HG03039 (cell line): Measurements from ENCODE around the gene ZDHHC3.

Source experiments
- ATAC-seq: cut with Tn5 transposase; IDR thresholded peaks from one replicate; pipeline ENCODE4 v1.9.1; 2021; ENCODE audit warnings: mild to moderate bottlenecking, moderate library complexity; ENCODE audit not compliant: unreplicated experiment

Gene ZDHHC3

GRCh38 chr3:44930911-44931310, 45.1 kb downstream of the ZDHHC3 start:
- no peak for ATAC-seq

GRCh38 chr3:44929782-44930181, 46.2 kb downstream of the ZDHHC3 start:
- ATAC-seq, result no peak

- ATAC-seq, result no peak
Measured at GRCh38 chr3:44927371-44927770, 48.6 kb downstream of the ZDHHC3 start.

- ATAC-seq, result no peak
Measured at GRCh38 chr3:44926921-44927320, 49.1 kb downstream of the ZDHHC3 start.

GRCh38 chr3:44926172-44926571, 49.8 kb downstream of the ZDHHC3 start:
- ATAC-seq, result no peak

GRCh38 chr3:44924457-44925084, 51.4 kb downstream of the ZDHHC3 start:
- no peak for ATAC-seq

- no peak for ATAC-seq
Measured at GRCh38 chr3:44923632-44924456, 52.1 kb downstream of the ZDHHC3 start.

- no peak for ATAC-seq
Measured at GRCh38 chr3:44920081-44920480, 55.9 kb downstream of the ZDHHC3 start.

- no peak for ATAC-seq
Measured at GRCh38 chr3:44918581-44918980, 57.4 kb downstream of the ZDHHC3 start.

- no peak for ATAC-seq
Measured at GRCh38 chr3:44918087-44918486, 57.9 kb downstream of the ZDHHC3 start.

- ATAC-seq, result no peak
Measured at GRCh38 chr3:44915702-44916438, 60.1 kb downstream of the ZDHHC3 start.

- ATAC-seq, result no peak
Measured at GRCh38 chr3:44914936-44915335, 61.0 kb downstream of the ZDHHC3 start.

- ATAC-seq, result no peak
Measured at GRCh38 chr3:44913868-44914468, 62.0 kb downstream of the ZDHHC3 start.

GRCh38 chr3:44910693-44911092, 65.3 kb downstream of the ZDHHC3 start:
- no peak for ATAC-seq

- ATAC-seq, result no peak
Measured at GRCh38 chr3:44909063-44909462, 66.9 kb downstream of the ZDHHC3 start.

GRCh38 chr3:44907612-44908011, 68.4 kb downstream of the ZDHHC3 start:
- ATAC-seq, result no peak

- ATAC-seq, result no peak
Measured at GRCh38 chr3:44906997-44907396, 69.0 kb downstream of the ZDHHC3 start.

GRCh38 chr3:44905446-44906157, 70.4 kb downstream of the ZDHHC3 start:
- no peak for ATAC-seq

- no peak for ATAC-seq
Measured at GRCh38 chr3:44903751-44904150, 72.2 kb downstream of the ZDHHC3 start.

GRCh38 chr3:44903314-44903713, 72.7 kb downstream of the ZDHHC3 start:
- ATAC-seq, result no peak

- ATAC-seq, result no peak
Measured at GRCh38 chr3:44902628-44903027, 73.3 kb downstream of the ZDHHC3 start.
